ENCODE data around the gene VEGFD.
A peak's percentile ranks its signal among the peaks of the same experiment; 100 is the strongest.
"Not testable (repeated sequence)": the region's sequence is repeated elsewhere in the genome, so short reads cannot be mapped to it uniquely, and the experiment has no call there.

VEGFD gene

DNA sequence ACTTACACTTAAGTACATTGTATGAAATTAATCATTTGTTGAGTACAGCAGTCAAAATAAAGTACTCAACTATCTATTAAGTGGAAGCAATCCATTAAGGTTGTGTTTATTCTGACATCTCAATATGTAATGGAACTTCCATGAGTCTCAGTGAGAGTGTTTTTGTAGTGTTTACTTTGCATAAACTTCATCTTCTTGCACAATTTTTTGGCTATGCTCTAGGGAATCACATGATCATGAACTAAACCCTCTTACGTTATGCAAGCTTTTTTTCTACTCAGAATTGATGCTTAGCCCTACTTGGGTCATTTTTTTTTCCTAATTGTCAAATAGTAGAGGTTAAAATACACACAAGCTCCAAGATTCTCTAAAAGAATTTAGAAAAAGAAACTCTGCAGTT, 27.8 kb downstream of the VEGFD start:
- DNase-seq, result peak; percentile 51 to 73

DNA sequence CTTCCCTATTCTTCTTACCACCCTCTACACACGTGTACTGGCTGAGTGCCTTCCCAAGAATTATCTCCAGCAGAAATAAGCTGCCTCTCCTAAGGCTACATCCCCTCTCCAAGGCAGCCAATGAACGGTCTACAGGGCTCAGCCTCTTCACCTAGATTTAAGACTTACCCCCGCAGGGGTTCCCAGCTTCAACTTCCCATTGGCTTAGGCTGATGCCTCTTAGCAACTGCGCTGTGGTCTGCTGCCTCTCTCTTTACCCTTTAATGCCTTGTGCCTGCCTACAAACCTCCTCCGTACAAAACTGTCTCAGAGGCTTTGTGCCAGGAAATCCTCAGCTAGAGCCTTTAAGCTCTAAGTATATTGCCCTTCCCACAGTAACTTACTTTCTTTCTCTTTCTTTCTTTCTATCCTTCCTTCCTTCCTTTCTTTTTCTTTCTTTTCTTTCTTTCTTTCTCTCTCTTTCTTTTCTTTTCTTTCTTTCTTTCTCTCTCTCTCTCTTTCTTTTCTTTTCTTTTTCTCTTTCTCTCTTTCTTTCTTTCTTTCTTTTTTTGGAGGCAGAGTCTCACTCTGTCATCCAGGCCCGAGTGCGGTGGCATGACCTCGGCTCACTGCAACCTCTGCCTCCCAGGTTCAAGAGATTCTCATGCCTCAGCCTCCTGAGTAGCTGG, 33.8 kb downstream of the VEGFD start:
- DNase-seq, result no peak

DNA sequence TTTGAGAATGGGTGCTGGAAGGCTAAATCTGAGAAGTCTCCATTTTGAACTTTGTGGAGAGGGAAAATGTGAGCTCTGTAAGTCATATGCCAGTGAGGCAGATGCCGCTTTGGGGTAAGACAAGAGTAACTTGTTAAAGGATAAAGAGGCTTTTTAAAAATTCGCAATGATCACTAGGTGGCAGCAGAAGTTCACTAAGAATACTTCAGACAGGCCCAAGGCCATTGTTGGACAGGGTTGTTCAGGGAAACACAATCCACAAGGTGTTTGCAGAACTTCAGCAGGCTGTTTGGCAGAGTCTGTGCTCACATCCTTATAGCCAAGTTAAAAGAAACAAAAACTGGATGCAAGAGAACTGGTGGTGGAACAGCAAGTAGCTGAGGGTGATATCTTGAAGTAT, 35.2 kb downstream of the VEGFD start:
- peak; percentile 23 to 73 for DNase-seq

DNA sequence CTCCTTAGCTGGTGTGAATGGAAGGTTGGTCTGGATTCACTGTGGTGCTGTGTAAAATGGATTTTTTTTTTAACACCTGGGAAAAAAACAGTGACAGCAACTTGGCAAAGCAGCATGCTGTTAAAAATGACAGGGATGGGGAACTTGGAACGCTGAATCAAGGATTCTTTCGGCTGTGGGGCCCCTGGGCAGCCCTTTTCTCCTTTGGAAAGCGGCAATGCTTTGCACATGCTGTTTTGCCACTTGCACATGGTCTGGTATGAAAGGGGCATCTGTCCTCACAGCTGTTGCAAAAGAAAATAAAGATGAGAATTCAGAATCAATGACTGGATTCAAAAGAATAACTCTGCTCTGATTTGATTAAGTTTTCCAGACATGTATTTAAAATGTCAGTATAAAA, 38.2 kb downstream of the VEGFD start:
- no peak for DNase-seq

DNA sequence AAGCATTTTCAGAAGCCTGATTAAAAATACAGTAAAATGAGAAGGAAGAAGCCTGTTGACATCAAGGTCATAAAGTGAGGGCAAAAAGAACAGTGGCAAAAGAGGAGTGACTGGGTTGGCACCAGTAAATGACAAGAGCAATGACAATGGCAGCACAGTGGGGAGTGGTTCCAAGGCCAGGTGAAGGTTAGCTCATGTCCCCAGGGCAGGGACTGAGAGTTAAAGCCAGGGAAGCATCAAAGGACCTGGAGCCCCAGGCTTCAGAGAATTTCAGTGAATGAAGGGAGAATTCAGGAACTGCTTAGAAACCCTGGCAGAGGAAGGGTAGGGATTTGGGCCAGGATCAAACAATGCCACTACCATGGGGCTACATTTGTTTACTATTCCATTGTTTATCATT, 40.1 kb downstream of the VEGFD start:
- DNase-seq, result no peak

DNA sequence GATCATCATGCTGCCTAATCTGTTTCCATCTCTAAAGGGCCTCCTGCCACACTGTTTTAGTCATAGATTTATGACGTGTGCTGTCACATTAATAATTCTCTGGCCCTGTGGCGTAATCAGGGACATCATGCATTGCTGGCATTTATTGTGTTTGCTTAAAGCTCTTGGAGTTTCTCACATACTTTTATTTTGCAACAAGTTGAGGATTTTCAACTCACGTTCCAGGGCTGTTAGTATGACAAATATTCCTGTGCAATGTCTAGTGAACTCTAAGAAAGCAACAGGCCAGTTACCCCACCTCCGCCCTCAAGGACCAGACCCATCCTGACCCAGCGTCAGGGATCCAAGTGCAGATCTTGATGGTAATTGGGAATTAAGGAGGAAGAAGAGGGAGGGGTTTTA, 41.1 kb downstream of the VEGFD start:
- no peak for DNase-seq

DNA sequence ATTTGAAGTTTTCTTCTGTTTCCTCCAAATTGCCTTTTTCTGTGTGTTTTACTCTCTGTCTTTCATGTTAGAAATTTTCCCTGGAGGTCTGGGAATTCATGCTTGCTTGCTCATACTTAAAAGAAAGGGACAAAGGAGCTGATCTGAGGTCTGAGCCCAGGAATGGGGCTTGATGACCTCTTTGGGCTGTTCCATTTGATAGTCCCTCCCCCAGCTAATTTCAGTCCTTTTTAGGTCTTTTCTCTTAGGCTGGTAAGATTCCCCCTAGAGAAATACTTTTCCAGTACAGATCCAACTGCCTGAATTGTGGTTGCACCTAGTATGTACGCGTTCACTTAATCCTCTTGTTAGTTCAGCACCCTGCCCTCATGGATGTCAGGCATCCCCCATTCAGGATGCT, 43.3 kb downstream of the VEGFD start:
- no peak for DNase-seq

DNA sequence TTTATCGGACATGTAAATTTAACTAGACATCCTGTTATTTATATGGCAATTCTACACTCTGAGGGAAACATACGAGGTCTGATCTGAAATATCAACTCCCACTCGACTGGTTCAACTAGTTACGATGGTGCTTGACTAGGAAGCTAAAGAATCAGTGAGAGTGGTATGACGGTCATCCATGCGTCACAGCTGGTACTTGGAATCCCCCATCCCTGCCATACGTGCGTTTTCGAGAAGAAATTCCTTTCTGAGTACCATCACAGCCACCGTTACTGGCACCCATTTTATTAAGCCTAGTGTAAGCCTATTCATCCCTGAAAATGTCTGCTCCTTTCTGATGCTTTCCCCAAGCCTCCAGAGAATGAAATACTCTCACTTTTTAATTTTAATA, 48.2 kb downstream of the VEGFD start:
- peak; percentile 56 to 63 for DNase-seq

DNA sequence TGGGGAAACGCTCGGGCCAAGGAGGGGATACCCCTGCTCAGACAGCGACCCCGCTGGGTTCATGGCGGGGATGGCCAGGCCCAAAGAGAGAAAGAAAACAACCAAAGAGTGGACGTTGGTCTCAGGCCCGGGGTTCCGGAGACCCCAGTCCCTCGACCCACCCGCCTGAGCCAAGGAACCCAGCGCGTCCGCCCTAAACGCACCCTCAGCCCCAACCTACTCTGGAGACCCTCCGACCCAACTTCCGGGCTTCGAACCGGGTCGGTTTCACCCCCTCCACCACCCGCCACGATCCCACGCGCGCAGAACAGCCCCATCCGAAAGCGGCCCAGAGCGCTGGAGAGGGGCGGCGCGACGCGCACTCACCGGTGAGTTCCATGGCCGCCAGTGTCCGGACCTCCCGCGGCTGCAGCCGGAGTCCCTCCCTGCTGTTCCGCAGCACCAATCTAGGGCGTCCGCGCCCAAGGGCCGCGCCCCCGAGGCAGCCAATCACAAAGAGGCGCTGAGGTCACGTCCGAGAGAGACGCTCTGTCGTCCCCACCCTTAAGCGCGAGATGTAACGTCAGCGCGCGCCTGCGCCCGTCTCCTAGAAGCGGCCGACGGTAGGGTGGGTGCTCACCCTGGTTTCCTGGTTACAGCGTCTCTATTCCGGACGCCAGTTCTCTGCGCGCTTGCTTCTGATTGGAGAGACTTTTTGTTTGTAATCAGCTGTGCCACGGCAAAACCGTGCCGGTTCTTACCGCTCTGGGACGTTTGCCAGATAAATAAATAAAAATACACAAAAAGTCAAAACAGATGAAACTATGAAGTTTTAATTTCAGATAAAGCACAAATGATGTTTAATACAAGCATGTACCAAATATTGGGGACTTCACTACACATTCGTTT, 48.8 kb downstream of the VEGFD start, which contains the start of gene PIGA:
Gene PIGA, minus strand, starts transcription at position 389 of the 888 bp plus-strand sequence. CDS start 3,593 bp downstream, outside the sequence.
- DNase-seq, result peak; percentile 89 to 94

DNA sequence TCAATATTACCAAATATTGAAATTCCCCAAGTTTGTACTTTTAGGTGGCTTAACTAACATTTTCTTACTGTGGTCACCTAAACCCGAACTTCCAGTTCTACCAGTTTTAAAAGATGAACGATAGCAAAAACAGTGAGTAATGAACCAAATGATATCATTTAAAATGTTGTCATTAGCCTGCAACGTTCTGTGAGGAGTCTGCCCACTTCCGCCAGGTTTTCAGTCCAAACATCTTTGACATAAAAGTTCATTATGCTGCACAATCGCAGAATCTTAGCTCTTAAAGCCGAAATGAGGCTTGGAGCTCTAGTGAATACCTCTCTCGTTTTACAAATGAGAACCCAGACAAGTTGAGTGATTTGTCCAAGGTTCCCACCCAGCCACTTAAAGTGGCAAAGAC, 49.7 kb downstream of the VEGFD start:
- DNase-seq, result peak; percentile 16 to 39

DNA sequence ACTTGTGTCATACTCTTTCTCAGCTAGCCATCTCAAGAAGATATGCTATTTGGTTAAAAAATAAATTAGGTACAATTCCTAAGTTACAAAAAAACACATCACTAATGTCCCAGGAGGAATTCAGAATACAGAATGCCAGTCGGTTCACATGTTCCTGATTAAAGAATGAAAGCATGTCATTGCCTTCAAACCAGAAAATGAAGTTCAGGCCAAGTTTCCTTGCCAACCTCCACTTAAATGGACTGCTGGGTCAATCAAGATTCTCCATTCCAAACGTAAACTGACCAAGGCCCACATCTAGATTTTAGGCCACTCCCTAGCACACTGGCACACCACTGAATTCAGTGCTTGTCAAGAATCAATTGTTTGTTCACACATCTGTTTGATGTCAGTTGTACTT, 55.4 kb downstream of the VEGFD start:
- DNase-seq, result no peak

DNA sequence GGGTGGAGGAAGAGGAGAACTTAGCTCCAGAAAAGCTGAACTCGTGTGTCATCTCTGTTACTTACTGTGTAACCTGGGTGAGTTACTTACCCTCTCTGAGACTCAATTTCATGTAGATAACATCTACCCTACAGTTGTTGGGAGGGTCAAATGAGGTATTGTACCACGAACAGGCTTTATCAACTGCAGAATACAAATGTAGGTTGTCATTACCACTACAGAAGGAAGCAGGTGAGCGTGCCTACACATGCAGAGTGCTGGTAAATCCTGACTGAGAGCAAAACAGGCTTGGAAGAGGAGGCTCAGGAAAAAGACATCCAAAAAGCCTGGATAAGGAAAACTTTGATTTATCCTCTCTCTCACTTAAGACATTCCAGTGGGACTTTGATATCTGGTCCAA, 56.1 kb downstream of the VEGFD start:
- no peak for DNase-seq

DNA sequence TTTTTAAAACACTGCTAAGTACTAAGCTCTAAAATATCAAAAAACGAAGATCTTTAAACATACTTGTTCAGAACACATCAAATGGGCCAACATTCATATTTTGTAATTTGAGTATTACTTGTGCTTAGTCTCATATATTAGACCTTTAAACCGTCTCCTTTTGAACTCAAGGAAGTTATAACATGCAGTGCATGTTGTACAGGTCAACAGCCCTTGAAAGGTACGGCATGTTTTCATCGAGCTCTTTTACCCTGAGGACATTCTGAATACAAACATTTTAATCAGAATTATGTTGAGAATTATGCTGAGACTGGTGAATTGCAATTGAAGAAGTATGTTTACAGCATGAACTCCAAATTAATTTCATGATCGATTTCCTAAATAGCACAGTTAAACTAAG, 61.7 kb downstream of the VEGFD start:
- no peak for DNase-seq

DNA sequence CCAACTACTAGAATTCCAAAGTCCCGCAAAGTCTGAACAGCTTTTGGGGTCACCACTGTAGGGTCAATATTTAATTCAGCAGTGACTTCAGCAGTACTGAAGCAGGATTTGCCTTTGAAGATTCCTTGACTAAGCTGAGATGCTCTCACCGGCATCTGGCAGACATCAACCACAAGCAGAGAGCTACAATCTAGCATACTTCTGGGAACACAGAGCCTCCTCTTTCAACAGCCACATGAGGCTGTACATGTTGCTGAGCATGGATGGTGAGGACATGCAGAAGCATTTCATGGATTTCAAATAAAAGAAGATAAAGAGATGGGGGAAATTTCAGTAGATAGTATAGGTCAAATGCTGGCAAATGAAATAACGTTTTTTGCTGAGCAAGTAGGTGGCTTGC, 62.1 kb downstream of the VEGFD start:
- no peak for DNase-seq

DNA sequence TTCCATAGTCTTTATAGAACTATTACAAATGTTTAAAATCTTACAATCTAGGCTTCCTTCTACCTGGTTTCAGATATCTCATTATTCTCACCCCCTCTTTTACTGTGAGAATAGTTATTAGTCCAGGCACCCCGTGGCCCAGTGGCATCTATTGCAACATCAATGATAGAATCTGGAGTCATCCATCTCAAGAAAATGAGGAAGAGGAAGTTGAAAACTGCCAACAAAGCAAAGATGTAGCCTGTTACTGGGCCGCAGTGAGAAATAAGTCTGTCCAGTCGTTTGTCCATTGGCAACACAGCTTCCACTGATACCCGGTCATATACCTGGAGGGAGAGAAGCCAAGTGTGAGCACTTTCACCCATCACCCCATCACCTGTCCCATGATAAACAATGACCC, 62.8 kb downstream of the VEGFD start:
- DNase-seq, result peak; percentile 64 to 72

DNA sequence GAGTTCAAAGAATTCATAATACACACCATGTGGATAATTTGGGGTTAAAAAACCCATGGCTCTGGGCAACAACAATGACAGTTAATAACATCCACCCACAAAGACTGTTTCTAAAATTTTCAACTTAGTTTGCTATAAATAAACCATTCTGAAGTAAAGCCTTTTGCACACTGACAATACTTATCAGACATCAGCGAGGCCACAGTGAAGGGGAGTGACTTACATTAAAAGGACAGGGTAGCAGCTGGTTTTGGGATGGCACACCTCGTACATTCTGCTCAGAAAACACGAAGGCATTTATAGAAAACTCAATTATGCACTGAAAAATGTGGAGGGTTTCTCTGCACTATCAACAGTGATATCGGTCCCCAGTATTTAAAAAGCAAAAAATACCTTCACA, 63.9 kb downstream of the VEGFD start:
- DNase-seq, result no peak

DNA sequence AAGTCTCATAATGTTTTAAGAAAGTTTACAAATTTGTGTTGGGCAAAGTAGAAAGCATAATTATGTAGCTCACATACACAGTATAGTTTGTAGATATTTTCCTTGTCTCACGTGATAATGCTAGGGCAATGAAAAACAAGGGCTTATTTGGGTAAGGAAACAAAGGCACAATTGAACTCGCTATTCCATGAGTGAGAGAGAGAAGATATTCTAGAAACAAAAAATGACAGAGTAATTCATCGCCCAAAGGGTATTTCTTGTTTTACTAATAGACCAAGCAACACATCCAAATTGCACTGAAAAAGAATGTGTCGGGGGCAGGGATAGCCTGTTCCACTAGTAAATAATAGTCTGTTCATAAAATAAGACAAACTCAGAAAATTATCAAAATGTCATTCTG, 65.1 kb downstream of the VEGFD start:
- no peak for DNase-seq

DNA sequence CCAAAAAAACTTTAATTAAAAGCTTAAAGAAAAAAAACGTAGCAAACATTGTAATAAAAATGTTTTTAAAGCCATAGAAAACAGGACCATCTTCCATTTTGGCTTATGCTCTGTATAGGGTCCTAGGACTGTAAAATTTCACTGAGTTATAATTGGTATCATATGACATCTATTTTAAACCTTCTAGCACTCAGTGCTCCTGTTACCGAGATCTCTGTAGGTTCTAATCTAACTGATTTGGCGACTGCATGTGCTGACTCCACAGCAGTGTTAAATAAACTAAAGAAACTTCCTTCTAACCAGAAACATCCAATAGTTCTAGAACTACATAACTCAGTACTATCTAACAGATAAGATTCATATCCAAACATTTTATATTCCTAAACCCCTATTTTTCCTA, 68.7 kb downstream of the VEGFD start, which contains the start of gene ASB11:
Gene ASB11, minus strand, starts transcription at position 132 of the 400 bp plus-strand sequence. Its CDS starts 35 bp downstream, at position 97.
- DNase-seq, result no peak

DNA sequence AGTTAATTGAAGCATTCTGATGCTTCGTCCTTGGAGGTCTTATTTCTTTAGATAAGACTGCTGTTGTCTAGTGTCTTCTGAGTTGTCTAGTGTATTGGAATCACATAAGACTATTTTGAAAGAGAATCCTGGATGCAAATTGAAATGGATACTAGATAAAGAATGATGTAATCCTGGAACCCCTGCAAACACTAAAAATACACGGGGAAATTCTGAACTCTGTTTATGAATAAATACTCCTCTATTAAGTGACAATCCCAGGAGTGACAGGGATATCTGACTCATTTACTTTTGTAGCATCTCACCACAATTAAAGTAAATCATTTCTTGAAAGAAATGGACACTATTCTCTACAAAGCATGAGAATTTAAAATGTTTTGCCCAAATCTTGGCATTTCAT, 69.7 kb downstream of the VEGFD start:
- DNase-seq, result no peak

DNA sequence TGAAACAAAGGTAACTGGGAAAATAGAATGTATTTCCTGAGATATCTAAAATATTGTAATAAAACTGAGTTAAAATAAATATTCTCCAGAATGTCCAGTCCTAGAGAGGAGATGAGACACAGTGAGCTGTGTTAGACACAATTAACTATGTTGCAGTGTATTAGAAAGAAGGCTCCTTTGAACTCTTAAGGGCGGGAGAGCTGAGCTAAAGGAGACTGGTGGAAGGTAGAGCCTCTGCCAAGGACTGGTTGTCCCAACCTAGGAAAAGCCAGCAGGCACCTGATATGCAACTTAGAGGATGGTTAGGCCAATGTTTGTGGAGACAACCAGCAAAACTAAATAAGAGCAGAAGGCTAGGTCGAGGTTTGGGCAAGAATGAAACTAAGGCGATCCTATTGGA, 73.1 kb downstream of the VEGFD start:
- no peak for DNase-seq

DNA sequence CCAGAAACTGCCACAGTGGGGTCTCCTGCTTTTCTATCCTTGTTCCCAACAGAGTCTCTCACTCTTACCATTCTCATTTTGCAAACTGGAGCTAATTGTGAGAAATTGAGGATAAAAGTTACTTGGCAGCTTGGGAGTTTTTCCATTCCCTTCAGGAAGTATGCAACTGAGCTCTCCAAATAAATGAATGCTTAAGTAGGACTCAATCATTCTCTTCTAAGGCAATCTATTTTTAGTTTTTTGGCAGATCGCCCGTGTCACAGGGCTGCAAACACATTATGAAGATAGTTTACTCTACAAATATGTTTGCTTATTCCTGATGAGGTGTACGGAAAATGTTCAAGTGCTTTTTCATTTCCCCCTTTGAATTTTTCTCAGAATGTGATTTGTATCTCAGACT, 74.1 kb downstream of the VEGFD start:
- no peak for DNase-seq

DNA sequence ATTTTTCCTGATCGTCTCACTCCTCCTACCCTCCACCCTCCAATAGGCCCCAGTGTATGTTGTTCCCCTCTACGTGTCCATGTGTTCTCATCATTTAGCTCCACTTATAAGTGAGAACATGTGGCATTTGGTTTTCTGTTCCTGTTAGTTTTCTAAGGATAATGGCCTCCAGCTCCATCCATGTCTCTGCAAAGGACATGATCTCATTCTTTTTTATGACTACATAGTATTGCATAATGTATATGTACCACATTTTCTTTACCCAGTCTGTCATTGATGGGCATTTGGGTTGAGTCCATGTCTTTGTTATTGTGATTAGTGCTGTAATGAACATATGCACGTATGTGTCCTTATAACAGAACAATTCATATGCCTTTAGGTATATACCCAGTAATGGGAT, 78.3 kb downstream of the VEGFD start:
- not testable (repeated sequence) for DNase-seq

DNA sequence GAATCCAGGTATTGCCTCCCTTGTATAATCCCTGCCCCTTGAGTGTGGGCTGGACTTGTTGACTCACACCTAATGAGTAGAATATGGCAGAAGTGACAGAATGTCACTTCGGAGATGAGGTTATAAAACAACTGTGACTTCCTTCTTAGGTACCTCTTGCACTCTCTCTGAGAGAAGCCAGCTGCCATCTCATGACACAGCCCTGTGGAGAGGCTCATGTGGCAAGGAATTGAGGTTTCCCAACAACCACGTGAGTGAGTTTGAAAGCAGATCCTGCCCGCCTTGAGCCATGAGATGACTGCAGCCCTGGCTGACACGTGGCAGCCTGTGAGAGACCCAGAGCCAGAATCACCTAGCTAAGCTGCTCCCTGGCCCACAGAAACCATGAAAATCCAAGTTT, 82.3 kb downstream of the VEGFD start:
- peak; percentile 71 to 86 for DNase-seq
